Hepatic stellate cell (primary cell): Measurements from ENCODE around the gene DTX3.
"Not testable (repeated sequence)": the region's sequence is repeated elsewhere in the genome, so short reads cannot be mapped to it uniquely, and the experiment has no call there.

ENCODE experiments used
- DNase-seq: peaks from one replicate; pipeline ENCODE4 v3.0.0; 2011; ENCODE audit warnings: low spot score

DTX3 gene

DNA sequence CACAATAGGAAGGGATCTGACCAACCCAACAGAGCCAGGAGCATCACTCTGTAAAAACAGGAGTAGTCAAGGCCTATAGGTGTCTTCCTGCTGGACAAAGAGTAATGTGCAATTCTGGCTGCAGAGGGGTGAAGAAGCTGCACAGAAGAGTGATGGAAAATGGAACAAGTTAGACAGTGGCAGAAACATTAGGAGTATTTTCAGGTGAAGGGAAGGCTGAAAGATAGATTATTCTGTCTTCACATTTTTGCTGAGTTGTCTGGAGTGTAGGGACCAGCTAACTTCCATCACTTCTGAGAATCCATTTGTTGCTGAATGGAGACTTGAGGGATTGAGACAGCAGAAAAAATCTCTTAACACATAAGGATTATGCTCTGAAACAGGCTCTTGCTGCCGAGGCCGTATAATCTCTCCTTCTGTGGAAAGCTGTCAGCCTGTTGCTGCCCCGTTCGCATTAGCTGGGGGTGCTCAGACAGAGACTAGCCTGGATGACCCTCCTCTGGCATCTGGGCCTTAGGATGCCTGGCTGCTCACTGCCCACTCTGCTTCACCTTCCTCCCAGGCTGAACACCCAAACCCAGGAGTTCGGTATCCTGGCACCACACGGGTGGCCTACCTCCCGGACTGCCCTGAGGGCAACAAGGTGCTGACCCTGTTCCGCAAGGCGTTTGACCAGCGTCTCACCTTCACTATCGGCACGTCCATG, 3.5 kb downstream of the DTX3 start:
- DNase-seq: no peak

DNA sequence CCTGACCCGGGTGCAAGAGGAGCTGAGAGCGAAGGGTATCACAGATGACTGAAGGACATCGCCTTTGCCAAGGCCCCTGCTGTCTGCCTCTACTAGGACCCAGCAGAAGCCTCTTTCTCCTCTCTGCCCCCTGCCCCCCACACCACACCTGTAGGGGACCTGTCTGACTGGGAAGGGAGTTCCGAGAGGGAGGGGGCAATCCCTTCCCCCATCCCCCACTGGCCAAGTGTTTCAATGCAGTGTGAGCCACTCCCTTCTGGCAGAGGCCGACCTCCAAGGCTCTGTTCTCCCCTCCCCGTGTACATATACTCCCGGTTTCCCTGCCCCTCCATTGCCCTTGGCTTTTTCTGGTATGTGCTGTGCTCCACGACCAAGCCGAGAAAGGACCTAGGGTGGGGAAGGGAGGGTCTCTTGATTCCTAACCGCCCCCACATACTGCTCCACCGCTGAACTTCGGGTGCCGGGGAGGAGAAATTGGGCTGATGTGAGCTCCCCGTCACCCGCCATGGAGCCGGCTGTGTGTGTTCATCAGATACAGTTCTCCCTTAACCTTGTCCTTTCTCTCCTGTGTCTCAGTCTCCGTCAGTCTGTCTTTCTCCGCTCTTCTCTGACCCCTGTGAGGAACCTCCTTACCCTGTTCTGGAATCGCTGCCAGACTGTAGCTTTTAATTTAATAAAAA, 4.6 kb downstream of the DTX3 start:
- no peak for DNase-seq

DNA sequence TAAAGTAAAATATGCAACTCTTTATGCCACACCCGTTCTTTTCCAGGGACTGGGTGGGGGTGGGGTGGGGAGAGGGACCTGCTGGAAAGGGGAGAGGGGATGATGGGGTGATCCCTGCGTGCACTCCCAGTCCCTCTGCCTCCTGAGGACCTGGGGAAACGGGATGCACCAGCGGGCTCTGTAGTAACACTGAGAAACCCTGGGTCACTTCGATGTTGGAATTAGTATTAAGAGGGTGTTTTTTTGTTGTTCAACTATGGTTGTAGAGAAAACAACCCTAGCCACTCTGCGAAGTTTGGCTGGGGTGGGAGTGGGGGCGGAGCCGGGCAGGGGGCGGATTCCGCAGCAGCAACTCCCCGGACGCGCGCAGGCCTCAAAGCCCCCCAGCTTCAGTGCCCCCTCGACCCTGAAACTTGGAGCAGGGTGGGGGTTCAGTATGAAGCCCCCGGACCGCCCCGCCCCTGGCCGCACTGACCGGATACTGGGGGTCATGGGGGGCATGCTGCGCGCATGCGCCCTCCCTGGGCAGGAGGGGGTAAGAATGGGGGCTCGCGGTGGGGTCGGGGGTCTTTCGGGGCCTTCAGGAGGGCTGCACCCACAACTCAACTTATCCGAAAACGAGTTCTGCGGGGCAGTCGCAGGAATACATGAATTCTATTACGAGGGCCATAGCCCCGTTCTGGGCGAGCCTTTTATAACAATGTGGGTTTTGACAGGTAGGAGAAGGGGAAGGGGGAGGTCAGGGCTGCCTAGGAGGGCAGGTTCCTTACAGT, 5.3 kb downstream of the DTX3 start:
- no peak for DNase-seq

DNA sequence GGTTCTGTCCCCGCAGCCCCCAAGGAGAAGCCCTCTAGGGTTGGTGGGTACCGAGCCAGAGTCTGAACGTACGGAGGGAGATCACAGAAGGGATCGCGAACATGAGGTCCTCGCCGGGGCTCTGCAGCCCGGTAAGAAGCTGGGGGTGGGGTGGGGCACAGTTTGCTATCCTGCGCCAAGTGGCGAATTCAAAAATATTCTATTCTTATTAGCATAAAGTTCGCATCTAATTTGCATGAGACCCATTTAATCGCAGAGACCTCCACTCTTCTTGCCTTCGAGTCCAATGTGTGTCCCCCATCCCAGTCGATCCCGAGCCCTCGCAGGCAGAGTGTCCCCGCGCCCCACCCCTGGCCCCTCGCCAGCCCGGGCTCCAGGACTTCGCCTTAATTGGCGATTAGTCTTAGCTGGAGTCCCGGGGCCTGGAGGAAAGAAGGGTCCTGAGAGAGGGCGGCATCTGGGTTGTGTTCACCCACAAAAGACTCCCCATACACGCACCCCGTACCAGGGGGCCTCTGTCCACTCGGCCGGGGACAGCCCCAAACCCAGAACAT, 6.0 kb downstream of the DTX3 start:
- peak; percentile 40 for DNase-seq

DNA sequence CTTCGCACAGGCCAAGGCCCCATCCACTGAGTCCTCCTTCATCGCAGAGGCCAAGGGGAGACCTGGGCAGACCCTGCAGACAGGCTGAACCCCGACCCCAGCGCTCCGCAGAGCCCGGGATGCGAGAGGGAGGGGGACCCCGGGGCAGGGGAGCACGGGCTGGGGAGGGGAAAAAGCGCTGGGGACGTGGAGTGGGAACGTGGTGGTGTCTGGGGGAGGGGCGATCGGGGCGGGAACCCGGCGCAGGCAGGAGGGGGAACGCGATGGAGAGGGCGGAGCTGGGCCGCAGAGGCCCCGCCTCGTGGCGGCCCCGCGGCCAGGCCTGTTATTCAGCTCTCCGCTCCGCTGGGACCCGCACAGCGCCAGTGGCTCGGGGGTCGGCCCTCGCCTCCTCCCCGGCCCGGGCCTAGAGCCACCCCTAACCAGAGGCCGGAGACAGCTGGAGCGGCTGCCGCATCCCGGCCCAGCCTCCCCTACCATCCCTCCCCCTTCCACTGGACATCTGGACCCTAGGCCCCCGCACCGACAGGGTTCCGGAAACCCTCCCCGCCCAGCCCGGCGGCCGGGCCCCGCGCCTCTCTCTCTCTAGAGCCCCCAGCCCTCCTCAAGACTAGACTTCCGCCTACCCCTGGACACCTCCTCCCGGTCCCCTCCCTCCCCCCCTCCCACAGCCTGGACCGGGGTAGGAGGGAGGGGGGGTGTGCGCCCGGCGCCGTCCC, 6.6 kb downstream of the DTX3 start, which contains the start of gene ARHGEF25:
Gene ARHGEF25 (plus strand): TSS at position 328 of the 719 bp plus-strand sequence. CDS start 460 bp downstream, outside the sequence.
- DNase-seq: peak; percentile 90

DNA sequence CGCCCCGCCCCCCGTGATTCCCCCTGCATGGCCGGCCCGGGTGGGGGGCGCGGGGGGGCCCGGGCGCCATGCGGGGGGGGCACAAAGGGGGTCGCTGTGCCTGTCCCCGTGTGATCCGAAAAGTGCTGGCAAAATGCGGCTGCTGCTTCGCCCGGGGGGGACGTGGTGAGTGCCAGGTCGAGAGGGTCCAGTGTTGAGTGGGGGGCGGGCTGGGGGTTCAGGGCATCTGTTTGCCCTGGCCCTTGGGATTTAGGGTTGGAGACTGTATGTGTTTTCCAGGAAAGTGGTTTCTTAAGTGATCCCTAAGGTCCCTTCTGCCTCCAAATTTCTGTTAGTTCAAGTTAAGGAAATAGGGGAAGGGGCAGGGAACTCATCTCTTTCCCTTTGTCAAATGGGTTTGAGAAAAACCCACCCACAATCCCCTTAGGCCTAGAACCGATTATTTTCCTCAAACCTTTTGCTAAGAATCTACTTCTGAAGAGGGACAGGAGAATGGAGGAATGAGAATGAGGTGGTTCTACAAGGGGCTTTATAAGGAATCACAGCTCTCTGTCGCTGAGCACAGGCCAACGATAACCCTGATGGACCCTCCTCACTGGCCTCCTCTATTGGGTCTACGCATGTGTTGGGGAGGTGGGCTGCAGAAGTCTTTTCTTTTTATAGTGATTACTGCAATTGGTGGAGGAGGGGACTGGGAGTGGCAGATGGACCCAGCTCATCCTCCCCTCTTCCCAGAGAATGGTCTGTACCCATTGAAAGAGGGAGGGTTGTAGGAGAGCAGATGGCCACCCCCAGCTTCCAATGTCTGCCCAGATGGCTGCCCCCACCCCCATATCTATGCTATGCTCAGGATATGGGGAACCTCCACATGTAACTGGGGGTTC, 7.4 kb downstream of the DTX3 start:
- no peak for DNase-seq

DNA sequence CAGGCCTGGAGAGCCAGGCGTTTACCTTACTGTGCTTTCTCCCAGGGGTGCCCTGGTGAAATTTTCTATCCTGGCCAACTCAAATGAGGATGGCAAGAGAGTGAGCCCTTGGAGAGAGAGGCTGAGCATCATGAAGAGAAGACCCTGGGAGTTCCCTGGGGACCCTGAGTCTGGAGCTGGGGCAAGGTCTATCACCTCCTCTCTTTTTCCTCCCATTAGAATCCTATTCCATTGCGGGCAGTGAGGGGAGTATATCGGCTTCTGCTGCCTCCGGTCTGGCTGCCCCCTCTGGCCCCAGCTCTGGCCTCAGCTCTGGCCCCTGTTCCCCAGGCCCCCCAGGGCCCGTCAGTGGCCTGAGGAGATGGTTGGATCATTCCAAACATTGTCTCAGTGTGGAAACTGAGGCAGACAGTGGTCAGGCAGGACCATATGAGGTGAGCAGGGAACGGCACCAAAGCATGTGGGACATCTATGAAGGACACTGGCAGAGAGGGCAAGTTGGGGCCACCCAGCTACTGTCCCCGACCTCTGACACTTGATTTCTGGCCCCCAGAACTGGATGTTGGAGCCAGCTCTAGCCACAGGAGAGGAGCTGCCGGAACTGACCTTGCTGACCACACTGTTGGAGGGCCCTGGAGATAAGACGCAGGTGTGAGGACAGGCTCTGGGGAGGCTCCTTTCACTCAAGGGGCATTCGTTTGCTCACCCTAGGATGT, 8.2 kb downstream of the DTX3 start:
- DNase-seq: no peak

DNA sequence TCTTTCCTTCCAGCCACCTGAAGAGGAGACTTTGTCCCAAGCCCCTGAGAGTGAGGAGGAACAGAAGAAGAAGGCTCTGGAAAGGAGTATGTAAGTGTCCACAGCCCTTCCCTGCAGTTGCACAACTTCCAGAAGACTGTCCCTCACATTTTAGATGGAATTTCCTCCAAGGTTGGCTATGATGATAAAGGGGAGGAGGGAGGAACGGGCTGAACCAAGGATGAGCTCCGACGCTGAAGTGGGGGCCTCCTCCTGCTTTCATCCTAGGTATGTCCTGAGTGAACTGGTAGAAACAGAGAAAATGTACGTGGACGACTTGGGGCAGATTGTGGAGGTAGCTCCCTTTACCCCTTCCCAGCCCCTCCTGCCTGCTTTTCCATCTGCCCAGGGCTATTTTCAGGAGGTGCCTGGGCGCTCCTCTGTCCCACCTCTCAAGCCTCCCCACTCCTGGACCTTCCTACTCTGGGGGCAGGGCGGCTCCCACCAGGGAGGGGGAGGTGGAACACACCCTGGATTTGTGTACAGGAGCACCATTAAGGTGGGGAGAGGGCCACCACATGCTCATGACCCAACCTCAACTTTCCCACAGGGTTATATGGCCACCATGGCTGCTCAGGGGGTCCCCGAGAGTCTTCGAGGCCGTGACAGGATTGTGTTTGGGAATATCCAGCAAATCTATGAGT, 8.9 kb downstream of the DTX3 start:
- DNase-seq: no peak

DNA sequence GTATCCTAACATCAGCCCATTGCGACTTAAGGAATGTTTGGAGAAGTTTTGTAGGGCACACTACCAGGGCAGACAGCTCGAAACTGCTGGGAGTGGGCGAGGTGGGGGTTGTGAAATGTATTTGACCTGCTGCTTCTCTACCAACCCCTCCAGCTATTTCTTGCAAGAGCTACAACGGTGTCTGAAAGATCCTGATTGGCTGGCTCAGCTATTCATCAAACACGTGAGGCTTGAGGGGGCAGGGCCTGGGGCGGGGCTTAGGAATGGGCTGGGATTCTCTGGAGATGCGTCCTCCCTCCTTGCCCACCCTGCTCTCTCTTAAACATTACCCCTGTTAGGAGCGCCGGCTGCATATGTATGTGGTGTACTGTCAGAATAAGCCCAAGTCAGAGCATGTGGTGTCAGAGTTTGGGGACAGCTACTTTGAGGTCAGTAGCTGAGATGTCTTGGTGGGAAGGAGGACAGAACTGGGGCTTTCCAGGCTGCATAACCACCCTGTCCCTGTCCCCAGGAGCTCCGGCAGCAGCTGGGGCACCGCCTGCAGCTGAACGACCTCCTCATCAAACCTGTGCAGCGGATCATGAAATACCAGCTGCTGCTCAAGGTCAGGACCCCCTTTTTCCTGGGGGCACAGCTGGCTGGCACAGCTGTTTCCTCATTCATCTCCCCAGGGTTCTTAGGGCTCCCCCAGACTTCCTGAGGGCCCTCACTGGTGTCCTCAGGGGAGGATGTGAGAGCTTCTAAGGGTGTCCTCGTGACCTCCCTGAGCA, 9.7 kb downstream of the DTX3 start:
- peak; percentile 69 for DNase-seq

DNA sequence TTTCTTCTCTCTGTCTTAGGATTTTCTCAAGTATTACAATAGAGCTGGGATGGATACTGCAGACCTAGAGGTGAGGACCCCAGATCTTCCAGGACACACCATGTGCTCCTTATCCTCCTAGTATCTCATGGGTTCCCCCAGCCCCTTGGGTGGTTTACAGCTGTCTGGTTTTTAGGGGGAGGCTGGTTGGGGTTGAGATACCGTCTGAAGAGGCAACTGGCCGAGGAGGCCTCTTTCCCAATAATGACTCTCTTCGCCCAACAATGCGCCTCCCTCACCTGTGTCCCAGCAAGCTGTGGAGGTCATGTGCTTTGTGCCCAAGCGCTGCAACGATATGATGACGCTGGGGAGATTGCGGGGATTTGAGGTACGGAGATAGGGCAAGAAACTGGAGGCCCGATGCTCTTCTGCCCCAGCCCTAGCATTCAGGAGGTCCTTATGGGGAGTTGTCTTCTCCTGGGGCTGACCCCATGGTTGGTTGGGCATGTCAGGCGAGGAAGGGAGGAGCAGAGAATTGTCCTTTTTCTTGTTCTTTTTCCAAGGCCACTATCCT, 10.4 kb downstream of the DTX3 start:
- no peak for DNase-seq

DNA sequence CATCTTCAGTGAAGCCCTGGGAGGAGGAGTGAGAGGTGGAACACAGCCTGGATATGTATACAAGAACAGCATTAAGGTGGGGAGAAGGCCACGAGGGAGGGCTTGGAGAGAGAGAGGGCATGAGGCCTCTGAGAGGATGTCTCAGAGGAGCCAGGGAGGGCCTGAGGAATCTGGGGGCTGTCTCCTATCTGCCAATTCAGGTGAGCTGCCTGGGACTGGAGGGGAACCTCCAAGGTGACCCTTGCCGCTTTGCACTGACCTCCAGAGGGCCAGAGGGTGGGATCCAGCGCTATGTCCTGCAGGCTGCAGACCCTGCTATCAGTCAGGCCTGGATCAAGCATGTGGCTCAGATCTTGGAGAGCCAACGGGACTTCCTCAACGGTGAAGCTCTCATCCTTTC, 11.0 kb downstream of the DTX3 start:
- no peak for DNase-seq

DNA sequence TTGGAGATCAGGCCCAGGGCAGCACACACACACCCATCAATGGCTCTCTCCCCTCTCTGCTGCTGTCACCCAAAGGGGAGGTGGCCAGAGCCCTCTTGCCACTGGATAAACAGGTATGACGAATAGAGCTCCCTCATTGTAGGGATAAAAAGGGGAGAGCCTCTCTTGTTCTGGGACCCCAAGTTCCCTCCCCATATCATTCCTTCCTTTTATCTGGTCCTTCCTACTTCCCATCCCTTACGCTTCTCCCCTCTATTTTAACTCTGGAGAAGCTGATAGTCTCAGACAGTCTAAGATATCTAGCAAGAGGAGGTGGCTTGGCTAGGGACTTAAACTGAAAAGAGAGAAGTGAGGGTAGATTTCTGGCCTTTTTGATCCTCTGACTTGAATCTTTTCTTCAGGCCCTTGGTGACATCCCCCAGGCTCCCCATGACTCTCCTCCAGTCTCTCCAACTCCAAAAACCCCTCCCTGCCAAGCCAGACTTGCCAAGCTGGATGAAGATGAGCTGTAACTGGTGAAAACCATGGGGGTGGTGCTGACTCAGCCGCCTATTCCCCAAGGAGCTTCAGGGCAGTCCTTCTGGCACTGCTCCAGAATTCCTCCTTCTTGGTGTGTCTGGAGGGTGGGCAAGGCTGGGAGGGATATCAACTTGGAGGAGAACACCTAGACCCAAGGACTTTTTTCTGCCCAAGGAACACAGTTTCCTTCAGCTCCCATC, 11.9 kb downstream of the DTX3 start:
- peak; percentile 66 for DNase-seq

DNA sequence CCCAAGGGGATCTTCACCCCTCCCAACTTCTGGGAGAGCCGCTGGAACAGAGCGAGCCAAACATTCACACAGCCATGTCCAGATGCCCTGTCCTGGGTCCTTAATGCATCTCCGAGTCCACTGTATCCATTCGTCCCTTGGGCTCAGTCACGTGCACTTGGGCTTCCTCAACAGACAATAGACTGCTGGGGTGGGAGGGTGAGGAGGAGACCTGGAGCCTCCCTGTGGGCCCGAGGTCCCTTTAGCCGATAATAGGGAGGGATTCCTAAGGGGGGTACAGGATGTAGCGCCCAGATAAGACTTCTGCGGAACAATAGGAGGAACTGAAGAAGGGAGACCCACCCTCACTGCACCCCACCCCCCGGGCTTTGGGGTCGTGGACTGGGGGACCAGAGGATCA, 13.3 kb downstream of the DTX3 start:
- no peak for DNase-seq

DNA sequence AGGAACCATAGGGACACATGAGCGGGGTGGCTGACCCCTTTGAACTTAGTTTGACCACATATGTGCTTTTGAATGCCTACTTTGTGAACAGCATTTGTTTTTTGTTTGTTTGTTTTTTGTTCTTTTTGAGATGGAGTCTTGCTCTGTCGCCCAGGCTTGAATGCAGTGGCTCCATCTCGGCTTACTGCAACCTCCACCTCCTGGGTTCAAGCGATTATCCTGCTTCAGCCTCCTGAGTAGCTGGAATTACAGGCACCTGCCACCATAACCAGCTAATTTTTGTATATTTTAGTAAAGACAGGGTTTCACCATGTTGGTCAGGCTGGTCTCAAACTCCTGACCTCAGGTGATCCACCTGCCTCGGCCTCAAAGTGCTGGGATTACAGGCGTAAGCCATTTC, 13.8 kb downstream of the DTX3 start:
- not testable (repeated sequence) for DNase-seq

DNA sequence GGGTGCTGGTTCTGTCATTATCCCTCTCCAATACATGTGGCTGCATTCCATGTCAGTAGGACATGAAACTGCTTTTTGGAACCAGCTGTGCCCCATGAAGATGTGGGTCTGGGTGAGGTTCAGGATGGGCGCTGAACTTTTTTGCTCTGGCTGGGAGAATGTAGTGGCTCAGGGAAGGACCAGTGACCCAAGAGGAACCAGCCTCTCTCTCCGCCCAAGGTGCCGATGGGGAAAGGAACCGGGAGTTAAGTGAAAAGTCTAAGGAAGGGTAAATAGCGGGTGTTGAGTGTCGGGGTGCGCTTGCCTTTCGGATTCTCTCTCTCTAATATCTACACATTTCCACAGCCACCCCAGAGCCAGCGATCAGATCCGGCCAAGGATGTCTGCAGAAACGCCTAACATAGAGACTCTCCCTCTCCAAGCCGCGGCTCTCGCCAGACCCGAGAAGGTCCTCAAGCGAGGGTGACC, 14.4 kb downstream of the DTX3 start:
- DNase-seq: no peak

DNA sequence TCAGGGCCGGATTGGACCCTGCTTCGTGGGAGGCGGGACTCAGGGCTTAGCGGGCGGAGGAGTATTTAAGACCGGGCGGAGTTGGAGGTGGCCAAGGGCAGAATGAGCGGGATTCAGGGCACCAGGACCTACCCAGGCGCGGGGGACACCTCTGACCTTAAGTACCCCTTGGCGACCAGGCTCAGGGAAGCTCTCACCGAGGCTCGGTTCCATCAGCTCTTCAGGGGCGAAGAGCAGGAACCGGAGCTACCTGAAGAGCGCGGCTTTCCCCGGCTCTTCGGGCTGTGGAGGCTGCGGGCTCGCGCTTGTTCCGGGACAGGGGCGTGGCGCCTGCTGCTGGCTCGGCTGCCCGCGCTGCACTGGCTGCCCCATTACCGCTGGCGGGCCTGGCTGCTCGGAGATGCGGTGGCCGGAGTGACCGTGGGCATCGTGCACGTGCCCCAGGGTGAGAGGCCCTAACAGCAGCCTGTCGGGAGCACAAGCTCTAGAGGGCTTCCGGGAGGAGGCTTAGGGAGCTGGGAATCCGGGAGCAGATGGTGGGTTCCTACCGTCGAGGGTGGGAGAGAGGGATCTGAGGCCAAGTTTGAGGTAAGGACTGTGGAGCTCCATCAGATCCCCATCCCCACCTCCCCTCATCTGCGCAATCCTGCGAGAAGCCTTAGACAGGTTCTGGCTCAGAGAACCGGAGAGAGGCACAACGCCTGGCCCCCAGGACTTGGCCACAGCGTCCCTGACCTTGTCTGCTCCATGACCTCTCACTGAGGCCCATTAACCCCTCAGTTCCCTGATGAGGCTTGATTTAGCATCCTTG, 15.0 kb downstream of the DTX3 start:
- DNase-seq: no peak
